Lower leg skin (tissue), 4 donors: ENCODE data around the gene GPAM. TPM values are rescaled to one million over a fixed set of nuclear protein-coding genes. Genes with fewer than 3 reads are reported as not detected.

Experiments
- DNase-seq, 2 donors: peaks; one replicate each; pipeline ENCODE4 v3.0.0-alpha.2; 2019; ENCODE audit warnings: low spot score in 2 of 2
- H3K4me3 ChIP-seq: fragments of 200-600 bp; sonication (generic); 2 replicates; pipeline ENCODE4 v1.5.1; 2017; ENCODE audit warnings: mild to moderate bottlenecking, low read depth; ENCODE audit not compliant: poor library complexity, severe bottlenecking
- POLR2A ChIP-seq, 2 donors: fragments of 450-650 bp; IDR thresholded peaks; one replicate each; pipeline ENCODE4 v1.6.1; 2016 to 2017; ENCODE audit warnings: antibody characterized with exemption in 2 of 2, mild to moderate bottlenecking in 1 of 2, moderate library complexity in 1 of 2
- WGBS, 2 donors: methylation state at CpG; one replicate each; pipeline ENCODE4 v1.1.5; 2018; 5-methylcytosine and 5-hydroxymethylcytosine counted together
- intact Hi-C: fragments of 100-400 bp; cut with DNase I; formaldehyde crosslinking; loops from one replicate; pipeline ENCODE4 v1.15.0; 2023; ENCODE audit warnings: low total_unique reads
- total RNA-seq, 4 donors: library from RNA; depleted of rRNA; stranded (reverse); fragments of >200 nt; gene quantifications; one replicate each; pipeline ENCODE4 v1.1.0, GENCODE V29; 2016
- TF ChIP-seq, protein P1 (sequence below), 3 donors: fragments of 450-650 bp; IDR thresholded peaks; one replicate each; pipeline ENCODE4 v1.5.1; 2016; ENCODE audit warnings: antibody characterized with exemption in 3 of 3, mild to moderate bottlenecking in 3 of 3, moderate library complexity in 2 of 3

The GPAM gene
- total RNA-seq, 4 donors from 2014 or later = 3.1 to 7.0 (median 4.7) TPM

DNA sequence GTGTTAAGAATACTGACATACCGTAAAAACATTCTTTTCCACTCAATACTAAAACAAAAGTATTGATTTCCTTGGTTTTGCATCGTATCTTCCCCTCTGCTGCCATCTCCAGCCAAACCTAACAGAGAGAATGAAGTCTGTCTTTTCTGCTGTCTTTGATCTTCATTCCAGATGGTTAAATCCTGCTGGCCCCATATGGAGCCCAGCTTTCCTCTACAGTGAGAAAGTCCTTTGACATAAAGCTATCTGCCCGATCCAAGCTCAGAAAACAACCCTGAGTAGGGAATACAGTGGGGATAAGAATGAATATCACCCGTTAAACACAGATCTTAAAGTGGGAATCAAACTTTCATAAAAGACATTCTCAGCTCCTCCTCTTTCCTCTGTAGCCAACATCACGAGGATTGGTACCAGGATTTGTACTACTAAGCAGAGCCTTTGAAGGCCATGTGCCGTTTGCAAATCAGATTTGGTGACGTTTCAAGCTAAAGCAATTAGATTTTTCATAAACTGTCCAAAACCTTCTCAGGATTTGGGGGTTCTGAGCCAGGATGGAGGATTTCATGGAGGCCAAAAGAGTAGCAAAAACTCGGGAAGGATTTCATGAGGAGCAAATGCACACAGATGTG is 30.8 kb upstream of the GPAM start:
- H3K4me3 ChIP-seq = no peak overlapping the region
- TF ChIP-seq, protein P1, sequence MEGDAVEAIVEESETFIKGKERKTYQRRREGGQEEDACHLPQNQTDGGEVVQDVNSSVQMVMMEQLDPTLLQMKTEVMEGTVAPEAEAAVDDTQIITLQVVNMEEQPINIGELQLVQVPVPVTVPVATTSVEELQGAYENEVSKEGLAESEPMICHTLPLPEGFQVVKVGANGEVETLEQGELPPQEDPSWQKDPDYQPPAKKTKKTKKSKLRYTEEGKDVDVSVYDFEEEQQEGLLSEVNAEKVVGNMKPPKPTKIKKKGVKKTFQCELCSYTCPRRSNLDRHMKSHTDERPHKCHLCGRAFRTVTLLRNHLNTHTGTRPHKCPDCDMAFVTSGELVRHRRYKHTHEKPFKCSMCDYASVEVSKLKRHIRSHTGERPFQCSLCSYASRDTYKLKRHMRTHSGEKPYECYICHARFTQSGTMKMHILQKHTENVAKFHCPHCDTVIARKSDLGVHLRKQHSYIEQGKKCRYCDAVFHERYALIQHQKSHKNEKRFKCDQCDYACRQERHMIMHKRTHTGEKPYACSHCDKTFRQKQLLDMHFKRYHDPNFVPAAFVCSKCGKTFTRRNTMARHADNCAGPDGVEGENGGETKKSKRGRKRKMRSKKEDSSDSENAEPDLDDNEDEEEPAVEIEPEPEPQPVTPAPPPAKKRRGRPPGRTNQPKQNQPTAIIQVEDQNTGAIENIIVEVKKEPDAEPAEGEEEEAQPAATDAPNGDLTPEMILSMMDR (IDR thresholded peaks at IDR 0.05) = no peak
- no peak for TF ChIP-seq POLR2A (IDR thresholded peaks at IDR 0.05)
- 62 to 64% methylated on average over 8 of the region's 8 CpGs for WGBS, 2 donors
- DNase-seq = no peak
- intact Hi-C loops = no loop called here

DNA sequence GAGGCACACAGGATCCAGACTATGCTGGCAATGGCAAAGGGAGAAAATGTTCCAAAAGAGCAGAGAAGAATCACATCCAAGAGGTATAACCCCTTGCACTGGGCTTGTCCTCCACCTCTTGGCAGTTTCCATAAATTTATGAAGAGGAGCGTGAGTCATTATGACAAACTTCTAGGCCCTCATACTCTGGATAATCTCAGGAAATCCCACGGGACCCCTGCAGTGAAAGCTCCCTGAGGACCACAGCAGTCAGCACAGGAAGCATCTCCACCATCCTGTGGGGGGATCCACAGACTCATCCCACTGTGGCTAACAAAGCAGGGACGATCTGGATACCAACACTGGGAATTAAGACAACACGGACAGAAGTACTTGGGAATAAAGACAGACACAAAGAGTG is 30.3 kb upstream of the GPAM start:
- TF ChIP-seq POLR2A (IDR thresholded peaks at IDR 0.05) = no peak
- TF ChIP-seq, protein P1 (IDR thresholded peaks at IDR 0.05) = no peak
- DNase-seq = no peak
- 69 to 71% methylated on average over 4 of the region's 4 CpGs for WGBS, 2 donors
- no peak overlapping the region for H3K4me3 ChIP-seq
- intact Hi-C loops = no loop called here

DNA sequence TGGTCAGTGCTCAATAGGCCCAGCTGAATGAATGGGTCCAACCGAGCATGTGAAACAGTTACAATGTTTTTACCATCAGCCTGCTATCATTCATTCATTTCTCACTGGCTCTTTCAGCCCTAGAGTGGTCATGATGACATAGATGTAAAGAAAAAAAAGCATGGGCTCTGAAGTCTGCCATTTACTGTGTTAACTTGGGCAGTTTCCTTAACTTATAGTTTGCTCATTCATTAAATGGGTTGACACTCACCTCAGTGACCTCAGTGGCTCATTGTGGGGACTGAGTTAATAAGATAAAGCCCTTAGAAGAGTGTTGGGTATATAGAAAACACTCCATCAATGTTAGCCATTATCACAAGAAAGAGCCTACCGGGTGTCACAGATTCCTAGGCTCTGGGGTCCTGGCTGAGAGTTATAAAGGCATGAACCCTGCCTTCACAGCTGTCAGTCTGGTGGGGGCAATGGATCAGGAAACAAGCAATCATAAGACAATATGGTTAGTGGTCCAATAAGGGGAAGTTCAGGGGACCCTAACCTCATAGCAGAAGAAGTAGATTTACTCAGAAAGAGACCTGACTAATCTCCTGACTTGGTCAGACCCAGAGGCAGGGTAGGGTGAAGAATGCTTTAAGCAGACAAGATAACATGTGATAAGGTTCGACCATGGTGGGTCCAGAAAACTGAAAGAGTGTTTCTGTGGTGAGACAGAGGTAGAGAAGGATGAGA is 29.7 kb upstream of the GPAM start:
- WGBS, 2 donors = 81 to 82% methylated on average over 3 of the region's 3 CpGs
- intact Hi-C loops = no loop called here
- no peak for DNase-seq
- no peak for TF ChIP-seq POLR2A (IDR thresholded peaks at IDR 0.05)
- TF ChIP-seq, protein P1 (IDR thresholded peaks at IDR 0.05) = no peak
- H3K4me3 ChIP-seq = no peak overlapping the region

DNA sequence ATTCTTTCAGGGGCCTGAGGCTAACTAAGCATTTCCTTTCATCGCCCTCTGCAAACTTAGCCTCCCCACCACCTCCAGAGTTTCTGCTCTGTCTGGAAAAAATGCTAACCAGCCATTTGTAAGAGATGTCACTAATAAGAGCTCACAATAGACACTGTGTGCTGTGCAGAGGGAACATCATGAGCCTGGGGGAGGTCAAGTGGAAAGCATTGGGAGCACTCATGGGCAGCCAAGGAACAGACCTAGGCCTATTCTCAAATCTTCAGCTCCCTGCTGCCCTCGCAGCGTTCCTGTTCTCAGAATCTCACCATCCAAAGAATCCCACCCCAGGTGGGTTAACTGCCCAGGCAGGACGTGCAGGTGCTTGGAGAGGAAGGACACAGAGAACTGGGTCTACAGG is 27.1 kb upstream of the GPAM start:
- no peak for TF ChIP-seq POLR2A (IDR thresholded peaks at IDR 0.05)
- TF ChIP-seq, protein P1 (IDR thresholded peaks at IDR 0.05) = no peak
- H3K4me3 ChIP-seq = no peak overlapping the region
- no peak for DNase-seq
- intact Hi-C loops = no loop called here
- 89 to 93% methylated on average over 4 of the region's 4 CpGs for WGBS, 2 donors

DNA sequence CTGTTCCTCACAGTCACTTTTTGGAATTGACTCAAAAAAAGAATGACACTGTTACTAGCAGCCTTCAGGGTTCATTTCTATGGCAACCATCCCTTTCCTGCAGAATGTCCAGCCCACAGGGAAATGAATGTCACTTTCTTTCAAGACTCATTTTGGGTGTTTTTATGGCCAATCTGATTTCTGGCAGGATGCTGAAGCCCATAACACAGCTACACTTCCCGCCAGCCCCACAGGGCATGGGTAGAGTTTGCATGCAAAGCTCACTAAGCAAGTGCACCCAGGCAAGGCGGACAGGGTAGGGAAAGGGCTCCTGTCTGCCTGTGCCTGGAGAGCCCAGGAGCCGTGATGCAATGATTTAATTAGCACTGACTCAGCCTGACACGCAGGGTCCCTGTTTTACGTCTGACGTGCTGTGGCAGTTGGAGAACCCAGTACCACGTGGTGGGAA is 26.1 kb upstream of the GPAM start:
- no peak for TF ChIP-seq POLR2A (IDR thresholded peaks at IDR 0.05)
- TF ChIP-seq, protein P1 (IDR thresholded peaks at IDR 0.05) = no peak
- H3K4me3 ChIP-seq = no peak overlapping the region
- 31 to 47% methylated on average over 7 of the region's 7 CpGs for WGBS, 2 donors
- intact Hi-C loops = no loop called here
- DNase-seq = no peak
